Measurements from ENCODE around the gene ZNF451. TPM values are rescaled to one million over a fixed set of nuclear protein-coding genes. Genes with fewer than 3 reads are reported as not detected.

ZNF451 gene
- total RNA-seq, 6 donors from 2014 or later = 39.7 to 117 (median 42.8) TPM

DNA sequence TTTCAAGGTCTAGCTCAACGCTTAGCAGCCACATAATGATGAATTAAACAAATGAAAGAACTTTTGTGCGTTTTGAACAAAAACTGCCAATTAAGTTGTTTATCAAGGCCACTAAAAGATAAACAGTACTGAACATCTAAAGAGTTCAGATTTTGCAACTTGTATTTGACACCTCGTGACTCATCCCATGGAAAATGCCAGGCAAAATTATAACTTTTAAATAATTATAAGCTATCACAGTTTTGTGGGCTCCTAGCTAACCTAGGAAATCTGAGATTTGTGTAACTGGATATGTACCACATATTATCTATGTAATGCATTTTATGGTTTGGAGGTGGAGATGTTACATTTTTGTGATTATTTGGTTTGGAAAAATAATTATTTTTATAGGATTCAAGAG lies 72.5 kb downstream of the ZNF451 start:
- H3K4me3 ChIP-seq = no peak overlapping the region
- TF ChIP-seq, protein P1, sequence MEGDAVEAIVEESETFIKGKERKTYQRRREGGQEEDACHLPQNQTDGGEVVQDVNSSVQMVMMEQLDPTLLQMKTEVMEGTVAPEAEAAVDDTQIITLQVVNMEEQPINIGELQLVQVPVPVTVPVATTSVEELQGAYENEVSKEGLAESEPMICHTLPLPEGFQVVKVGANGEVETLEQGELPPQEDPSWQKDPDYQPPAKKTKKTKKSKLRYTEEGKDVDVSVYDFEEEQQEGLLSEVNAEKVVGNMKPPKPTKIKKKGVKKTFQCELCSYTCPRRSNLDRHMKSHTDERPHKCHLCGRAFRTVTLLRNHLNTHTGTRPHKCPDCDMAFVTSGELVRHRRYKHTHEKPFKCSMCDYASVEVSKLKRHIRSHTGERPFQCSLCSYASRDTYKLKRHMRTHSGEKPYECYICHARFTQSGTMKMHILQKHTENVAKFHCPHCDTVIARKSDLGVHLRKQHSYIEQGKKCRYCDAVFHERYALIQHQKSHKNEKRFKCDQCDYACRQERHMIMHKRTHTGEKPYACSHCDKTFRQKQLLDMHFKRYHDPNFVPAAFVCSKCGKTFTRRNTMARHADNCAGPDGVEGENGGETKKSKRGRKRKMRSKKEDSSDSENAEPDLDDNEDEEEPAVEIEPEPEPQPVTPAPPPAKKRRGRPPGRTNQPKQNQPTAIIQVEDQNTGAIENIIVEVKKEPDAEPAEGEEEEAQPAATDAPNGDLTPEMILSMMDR (IDR thresholded peaks at IDR 0.05) = no peak
- no peak for TF ChIP-seq POLR2A (IDR thresholded peaks at IDR 0.05)
- no peak for TF ChIP-seq EP300 (IDR thresholded peaks at IDR 0.05)
- no peak for TF ChIP-seq POLR2AphosphoS5 (IDR thresholded peaks at IDR 0.05)
- DNase-seq (no peak), ATAC-seq (ENCODE audit: low FRiP score in 2 of 2) (no peak)
- peaks cover 0 to 8% (median 0%) of the 10 kb centered on the region in 4 donors for H3K9me3 ChIP-seq
- WGBS, 2 donors = 78 to 89% methylated on average over 3 of the region's 3 CpGs
- peaks cover 0 to 40% (median 8%) of the 10 kb centered on the region in 4 donors for H3K36me3 ChIP-seq
- no peaks in the 10 kb centered on the region for H3K27me3 ChIP-seq
- H3K4me1 ChIP-seq = no peaks in the 10 kb centered on the region
- H3K27ac ChIP-seq = no peak overlapping the region

- Histone ChIP-seq H3K4me3 (no peak overlapping the region), H3K4me1 (no peaks in the 10 kb centered on the region), H3K9me3 (peaks cover 0 to 8% (median 0%) of the 10 kb centered on the region in 4 donors), H3K36me3 (peaks cover 0 to 31% (median 8%) of the 10 kb centered on the region in 4 donors), H3K27ac (no peak overlapping the region), H3K27me3 (no peaks in the 10 kb centered on the region)
- ATAC-seq (ENCODE audit: low FRiP score in 2 of 2) = no peak
- DNase-seq = no peak
- no peak for TF ChIP-seq EP300 (IDR thresholded peaks at IDR 0.05)
- no peak for TF ChIP-seq POLR2A (IDR thresholded peaks at IDR 0.05)
- TF ChIP-seq, protein P1 (IDR thresholded peaks at IDR 0.05) = no peak
- TF ChIP-seq POLR2AphosphoS5 (IDR thresholded peaks at IDR 0.05) = no peak
- WGBS, 2 donors = 92% methylated on average over 2 of the region's 2 CpGs
Measured at GRCh38 chr6:57163956-57164355, 74.0 kb downstream of the ZNF451 start.

DNA sequence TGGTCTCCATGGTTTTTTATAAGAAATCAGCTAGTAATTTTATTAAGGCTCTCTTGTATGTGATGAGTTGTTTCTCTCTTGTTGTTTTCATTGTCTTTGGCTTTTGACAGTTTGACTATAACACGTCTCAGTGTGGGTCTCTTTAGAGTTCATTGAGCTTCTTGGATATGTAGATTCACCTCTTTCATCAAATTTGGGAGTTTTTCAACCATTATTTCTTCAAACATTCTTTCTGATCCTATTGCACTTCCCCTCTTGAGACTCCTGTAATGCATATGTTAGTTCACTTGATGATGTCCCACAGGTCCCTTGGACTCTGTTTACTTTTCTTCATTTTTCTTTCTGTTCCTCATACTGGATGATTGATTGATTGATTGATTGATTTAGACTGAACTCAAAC lies 75.1 kb downstream of the ZNF451 start:
- H3K9me3 ChIP-seq = peaks cover 0 to 8% (median 0%) of the 10 kb centered on the region in 4 donors
- WGBS, 2 donors = 97 to 100% methylated on average over 1 of the region's 1 CpG
- TF ChIP-seq POLR2AphosphoS5 (IDR thresholded peaks at IDR 0.05) = no peak
- TF ChIP-seq EP300 (IDR thresholded peaks at IDR 0.05) = no peak
- TF ChIP-seq POLR2A (IDR thresholded peaks at IDR 0.05) = no peak
- TF ChIP-seq, protein P1 (IDR thresholded peaks at IDR 0.05) = no peak
- peaks cover 0 to 29% (median 8%) of the 10 kb centered on the region in 4 donors for H3K36me3 ChIP-seq
- no peak for ATAC-seq (ENCODE audit: low FRiP score in 2 of 2)
- no peak overlapping the region for H3K4me3 ChIP-seq
- no peak overlapping the region for H3K27ac ChIP-seq
- no peaks in the 10 kb centered on the region for H3K4me1 ChIP-seq
- no peaks in the 10 kb centered on the region for H3K27me3 ChIP-seq
- DNase-seq = no peak

DNA sequence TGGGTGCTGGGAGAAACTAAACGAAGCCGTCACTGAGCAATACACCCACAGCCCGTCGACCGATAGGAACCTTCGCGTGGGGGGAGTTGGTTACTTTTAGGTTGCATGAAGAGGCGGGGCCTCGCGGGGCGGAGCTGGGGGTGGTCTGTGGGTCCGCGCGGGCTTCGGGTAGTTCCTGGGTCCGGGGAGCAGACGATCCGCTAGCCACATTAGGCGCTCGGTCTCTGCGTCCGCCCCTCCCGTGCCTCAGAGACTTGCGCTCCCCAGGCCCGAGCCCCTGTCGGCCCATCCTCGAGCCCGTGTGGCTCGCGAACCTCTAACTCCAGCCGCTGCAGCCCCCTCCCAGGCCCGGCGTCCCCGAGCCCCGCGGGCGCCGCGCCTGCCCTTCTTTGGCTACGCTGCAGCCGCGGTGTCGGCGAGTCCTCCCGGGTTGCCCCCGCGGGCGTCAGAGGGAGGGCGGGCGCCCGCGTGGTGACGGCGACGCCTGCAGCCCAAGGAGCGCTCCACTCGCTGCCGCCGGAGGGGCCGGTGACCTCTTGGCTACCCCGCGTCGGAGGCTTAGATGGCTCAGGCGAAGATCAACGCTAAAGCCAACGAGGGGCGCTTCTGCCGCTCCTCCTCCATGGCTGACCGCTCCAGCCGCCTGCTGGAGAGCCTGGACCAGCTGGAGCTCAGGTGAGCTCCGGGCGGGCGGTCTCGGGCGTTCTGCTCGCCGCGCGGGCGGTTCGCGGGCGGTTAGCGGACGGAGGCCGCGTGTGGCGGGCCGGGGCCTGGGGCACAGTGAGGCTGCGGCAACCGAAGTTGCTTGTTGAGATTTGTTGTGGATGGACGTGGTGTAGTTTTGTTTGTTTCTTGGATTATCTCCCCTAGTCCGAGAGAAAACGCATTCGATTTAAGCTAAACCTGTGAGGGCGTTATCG lies 82.4 kb downstream of the ZNF451 start, which contains the start of gene BAG2:
Gene BAG2 (plus strand): TSS at position 191 of the 920 bp plus-strand sequence. CDS start 372 bp downstream, at position 563.
- no peak for TF ChIP-seq EP300 (IDR thresholded peaks at IDR 0.05)
- TF ChIP-seq, protein P1 (IDR thresholded peaks at IDR 0.05) = peak in 5 of 6 experiments; percentile 15 to 61 (median 42)
- TF ChIP-seq POLR2AphosphoS5 (IDR thresholded peaks at IDR 0.05) = peak in 1 of 2 donors; percentile 65
- peak in 2 of 4 donors; percentile 68 to 72 for TF ChIP-seq POLR2A (IDR thresholded peaks at IDR 0.05)
- Histone ChIP-seq H3K27ac (peak within 1 kb of the TSS; percentile 78 to 92 (median 82)), H3K27me3 (no peaks in the 10 kb centered on the region), H3K4me1 (peaks cover 3 to 20% (median 7%) of the 10 kb centered on the region in 4 donors), H3K36me3 (peaks cover 0 to 3% (median under 1%) of the 10 kb centered on the region in 4 donors), H3K9me3 (no peaks in the 10 kb centered on the region), H3K4me3 (peak within 1 kb of the TSS; percentile 54 to 79 (median 72))
- DNase-seq = peak; percentile 86 to 96
- peak; percentile 94 to 96 for ATAC-seq (ENCODE audit: low FRiP score in 2 of 2)
- WGBS, 2 donors = 1 to 2% methylated on average over 6 to 46 of the region's 97 CpGs

Data from upper lobe of left lung (tissue), 6 donors.